Endothelial cell of hepatic sinusoid (primary cell): ENCODE measurements around the gene ADGRG6.
"Not testable (repeated sequence)": the region's sequence is repeated elsewhere in the genome, so short reads cannot be mapped to it uniquely, and the experiment has no call there.

Experiments used
- in situ Hi-C: cut with HindIII; loops from 2 replicates; pipeline ENCODE4 v1.10.0; 2017; ENCODE audit warnings: low sequenced_read_pairs

Gene ADGRG6

DNA sequence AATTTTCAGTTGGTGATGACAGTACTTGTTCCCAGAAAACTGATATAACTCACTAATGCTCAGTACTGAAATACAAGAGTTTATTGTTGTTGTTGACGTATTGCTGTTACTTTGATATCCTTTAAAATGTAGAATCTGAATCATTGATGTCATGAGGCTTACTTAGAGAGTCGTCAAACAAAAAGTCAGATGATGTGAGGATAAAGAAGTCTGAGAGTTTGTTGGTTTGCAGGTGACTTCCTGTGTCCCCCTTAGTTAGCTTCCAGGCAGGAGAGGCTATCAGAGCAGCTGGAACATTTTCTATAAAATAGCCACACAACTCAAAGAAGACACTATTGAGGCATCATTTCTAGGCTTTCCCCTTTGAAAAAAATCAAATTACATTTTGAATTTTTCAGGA is 97.9 kb downstream of the ADGRG6 start:
- in situ Hi-C loops: loop anchor here (25.0 kb wide), 1 partner anchor 237 kb away; no protein-coding TSS in a partner anchor

- in situ Hi-C loops: no loop called here
These were observed 98.7 kb downstream of the ADGRG6 start for GRCh38 chr6:142400495-142400894.

DNA sequence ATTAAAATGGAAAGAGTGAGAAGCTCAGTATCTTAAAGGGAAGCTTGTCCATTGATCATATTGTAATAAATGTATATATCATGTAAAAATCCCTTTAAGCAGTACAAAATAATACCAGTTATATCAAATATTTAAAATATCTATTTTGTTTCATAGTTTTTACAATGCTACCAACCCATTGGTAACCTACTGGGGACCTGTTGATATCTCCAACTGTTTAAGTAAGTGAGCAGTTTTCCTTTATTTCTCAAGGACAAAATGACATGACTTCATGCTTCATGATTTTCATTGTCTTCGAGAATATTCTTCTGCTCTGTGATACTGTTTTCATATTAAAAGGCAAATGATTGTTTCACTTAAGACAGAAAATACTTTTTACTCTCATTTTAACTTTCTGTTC is 100.0 kb downstream of the ADGRG6 start:
- in situ Hi-C loops: no loop called here

GRCh38 chr6:142404751-142405150 is 102.9 kb downstream of the ADGRG6 start:
- in situ Hi-C loops: no loop called here

GRCh38 chr6:142406131-142406530 is 104.3 kb downstream of the ADGRG6 start:
- in situ Hi-C loops: no loop called here

- in situ Hi-C loops: no loop called here
These were observed 106.0 kb downstream of the ADGRG6 start for GRCh38 chr6:142407685-142408273.

- in situ Hi-C loops: no loop called here
These were observed 106.6 kb downstream of the ADGRG6 start for GRCh38 chr6:142408409-142408808.

GRCh38 chr6:142409794-142410193 is 108.0 kb downstream of the ADGRG6 start:
- in situ Hi-C loops: no loop called here

GRCh38 chr6:142411145-142411544 is 109.3 kb downstream of the ADGRG6 start:
- in situ Hi-C loops: no loop called here

- in situ Hi-C loops: no loop called here
These were observed 110.4 kb downstream of the ADGRG6 start for GRCh38 chr6:142412241-142412640.

GRCh38 chr6:142412658-142413057 is 110.9 kb downstream of the ADGRG6 start:
- in situ Hi-C loops: no loop called here

GRCh38 chr6:142413111-142413510 is 111.3 kb downstream of the ADGRG6 start:
- in situ Hi-C loops: no loop called here

- in situ Hi-C loops: no loop called here
These were observed 112.8 kb downstream of the ADGRG6 start for GRCh38 chr6:142414462-142415250.

- in situ Hi-C loops: no loop called here
These were observed 114.4 kb downstream of the ADGRG6 start for GRCh38 chr6:142416179-142416578.

GRCh38 chr6:142416686-142417085 is 114.9 kb downstream of the ADGRG6 start:
- in situ Hi-C loops: no loop called here

DNA sequence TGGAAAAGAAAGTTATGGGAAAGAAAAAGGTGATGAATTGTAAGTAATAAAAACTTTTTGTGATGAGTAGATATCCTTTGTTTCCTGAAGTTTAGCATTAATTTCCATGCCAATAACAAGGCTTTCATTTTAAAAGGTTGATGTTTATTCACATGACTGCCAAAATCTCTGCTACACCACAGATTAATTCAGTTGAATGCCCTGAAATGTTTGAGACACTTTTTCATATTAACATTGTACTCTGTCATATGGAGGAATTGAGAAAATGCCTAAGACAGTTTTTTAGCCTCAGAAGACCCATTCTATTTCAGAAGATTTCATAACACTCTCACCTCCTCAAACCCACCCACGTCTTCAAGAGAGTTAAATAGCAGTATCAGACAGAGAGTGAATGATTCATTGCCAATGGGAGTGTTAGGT is 115.5 kb downstream of the ADGRG6 start:
- in situ Hi-C loops: no loop called here

GRCh38 chr6:142419071-142419470 is 117.3 kb downstream of the ADGRG6 start:
- in situ Hi-C loops: no loop called here

DNA sequence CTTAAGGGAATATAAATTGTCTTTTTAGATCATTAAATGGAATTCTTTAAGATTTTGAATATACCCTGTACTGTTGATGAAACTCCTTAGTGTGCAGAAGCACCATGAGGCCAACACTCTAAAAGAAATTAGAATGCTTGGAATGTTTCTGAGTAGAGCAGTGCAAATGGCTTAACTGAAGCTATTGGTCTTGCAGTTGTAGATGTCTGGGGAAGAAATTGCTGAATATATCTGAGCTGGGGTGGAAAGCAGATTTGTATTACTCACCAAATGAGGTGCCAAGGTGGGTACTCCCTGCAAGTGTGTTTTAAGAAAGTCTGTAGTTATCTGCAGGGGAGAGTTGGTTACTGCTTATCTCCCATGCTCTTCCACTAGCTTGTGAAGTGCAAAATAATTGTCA is 119.0 kb downstream of the ADGRG6 start:
- in situ Hi-C loops: no loop called here

GRCh38 chr6:142421285-142422117 is 119.7 kb downstream of the ADGRG6 start:
- in situ Hi-C loops: no loop called here

- in situ Hi-C loops: not testable (repeated sequence)
These were observed 124.8 kb downstream of the ADGRG6 start for GRCh38 chr6:142426444-142427132.

- in situ Hi-C loops: not testable (repeated sequence)
These were observed 126.7 kb downstream of the ADGRG6 start for GRCh38 chr6:142428468-142428867.
